Measurements from ENCODE around the gene YAE1.
"Not testable (repeated sequence)": the region's sequence is repeated elsewhere in the genome, so short reads cannot be mapped to it uniquely, and the experiment has no call there.

The YAE1 gene

GRCh38 chr7:39566023-39566921 lies at the start of gene YAE1:
YAE1 (plus strand) TSS chr7:39566404; CDS start chr7:39566419, 15 bp downstream.
- peak; percentile 88 for DNase-seq (ENCODE audit: low spot score)

GRCh38 chr7:39516498-39516897 lies 49.7 kb upstream of the YAE1 start:
- no peak for DNase-seq (ENCODE audit: low spot score)

GRCh38 chr7:39517240-39517639 lies 49.0 kb upstream of the YAE1 start:
- DNase-seq (ENCODE audit: low spot score), result no peak

GRCh38 chr7:39525926-39526325 lies 40.3 kb upstream of the YAE1 start:
- DNase-seq (ENCODE audit: low spot score), result no peak

GRCh38 chr7:39526666-39527065 lies 39.5 kb upstream of the YAE1 start:
- DNase-seq (ENCODE audit: low spot score), result no peak

GRCh38 chr7:39527296-39527695 lies 38.9 kb upstream of the YAE1 start:
- DNase-seq (ENCODE audit: low spot score), result no peak

- no peak for DNase-seq (ENCODE audit: low spot score)
These were observed 38.3 kb upstream of the YAE1 start for GRCh38 chr7:39527951-39528350.

GRCh38 chr7:39528849-39529248 lies 37.4 kb upstream of the YAE1 start:
- no peak for DNase-seq (ENCODE audit: low spot score)

GRCh38 chr7:39529582-39529981 lies 36.6 kb upstream of the YAE1 start:
- DNase-seq (ENCODE audit: low spot score), result no peak

GRCh38 chr7:39530971-39531370 lies 35.2 kb upstream of the YAE1 start:
- no peak for DNase-seq (ENCODE audit: low spot score)

- DNase-seq (ENCODE audit: low spot score), result no peak
These were observed 34.4 kb upstream of the YAE1 start for GRCh38 chr7:39531818-39532217.

GRCh38 chr7:39532832-39533231 lies 33.4 kb upstream of the YAE1 start:
- no peak for DNase-seq (ENCODE audit: low spot score)

GRCh38 chr7:39534599-39534998 lies 31.6 kb upstream of the YAE1 start:
- DNase-seq (ENCODE audit: low spot score), result no peak

GRCh38 chr7:39535064-39535463 lies 31.1 kb upstream of the YAE1 start:
- DNase-seq (ENCODE audit: low spot score), result no peak

GRCh38 chr7:39535720-39536119 lies 30.5 kb upstream of the YAE1 start:
- no peak for DNase-seq (ENCODE audit: low spot score)

GRCh38 chr7:39536951-39537350 lies 29.3 kb upstream of the YAE1 start:
- no peak for DNase-seq (ENCODE audit: low spot score)

- DNase-seq (ENCODE audit: low spot score), result no peak
These were observed 26.4 kb upstream of the YAE1 start for GRCh38 chr7:39539816-39540215.

GRCh38 chr7:39540320-39540719 lies 25.9 kb upstream of the YAE1 start:
- DNase-seq (ENCODE audit: low spot score), result no peak

GRCh38 chr7:39541511-39541910 lies 24.7 kb upstream of the YAE1 start:
- no peak for DNase-seq (ENCODE audit: low spot score)

- not testable (repeated sequence) for DNase-seq (ENCODE audit: low spot score)
These were observed 21.4 kb upstream of the YAE1 start for GRCh38 chr7:39544774-39545173.

- no peak for DNase-seq (ENCODE audit: low spot score)
These were observed 18.9 kb upstream of the YAE1 start for GRCh38 chr7:39547336-39547735.

- no peak for DNase-seq (ENCODE audit: low spot score)
These were observed 15.8 kb upstream of the YAE1 start for GRCh38 chr7:39550411-39550810.

- DNase-seq (ENCODE audit: low spot score), result no peak
These were observed 12.8 kb upstream of the YAE1 start for GRCh38 chr7:39553436-39553835.

GRCh38 chr7:39554583-39555165 lies 11.5 kb upstream of the YAE1 start:
- DNase-seq (ENCODE audit: low spot score), result no peak
